ENCODE measurements around the gene TACC3.
A peak's percentile ranks its signal among the peaks of the same experiment; 100 is the strongest.

TACC3 gene

GRCh38 chr4:1721003-1721665, at the start of gene TACC3, which contains the start of gene TMEM129:
Gene TACC3, plus strand, starts transcription at chr4:1721521. Its CDS starts 1,901 bp downstream, at chr4:1723422.
Gene TMEM129, minus strand, starts transcription at chr4:1721323. Its CDS starts 486 bp downstream, at chr4:1720837.
- Histone ChIP-seq H3K4me1 (ENCODE audit: control insufficient read depth, low read length) (peaks cover 75% of the 10 kb centered on the region), H3F3A (ENCODE audit: control insufficient read depth, insufficient read depth) (peaks cover 33% of the 10 kb centered on the region), H3K4me3 (ENCODE audit: low read length) (peak within 1 kb of the TSS; percentile 92), H4K20me1 (ENCODE audit: control insufficient read depth, insufficient read depth, low read depth, low read length) (peaks cover 26% of the 10 kb centered on the region), H3K27me3 (ENCODE audit: control insufficient read depth, low read length) (no peaks in the 10 kb centered on the region), H3K79me2 (ENCODE audit: control insufficient read depth, low read length) (peaks cover 89% of the 10 kb centered on the region), H3K9me3 (ENCODE audit: control insufficient read depth, insufficient read depth, low read length) (no peaks in the 10 kb centered on the region), H3K27ac (ENCODE audit: low read depth, low read length) (peak within 1 kb of the TSS; percentile 96), H3K36me3 (ENCODE audit: control insufficient read depth, low read length) (peaks cover 78% of the 10 kb centered on the region), H3K4me2 (ENCODE audit: low read length) (peak within 1 kb of the TSS; percentile 91), H3K9me2 (replicated peaks; ENCODE audit: control insufficient read depth, low read length) (no peaks in the 10 kb centered on the region)
- TF ChIP-seq EZH2phosphoT487 (IDR thresholded peaks at IDR 0.05; ENCODE audit: borderline replicate concordance, low read length) (no peak), CTCF (IDR thresholded peaks at IDR 0.05; ENCODE audit: low read depth, low read length, poor library complexity, severe bottlenecking) (no peak)

GRCh38 chr4:1673671-1674070, 47.6 kb upstream of the TACC3 start:
- no peaks in the 10 kb centered on the region for H3K9me2 ChIP-seq (replicated peaks; ENCODE audit: control insufficient read depth, low read length)
- H3K79me2 ChIP-seq (ENCODE audit: control insufficient read depth, low read length): no peaks in the 10 kb centered on the region
- no peaks in the 10 kb centered on the region for H3F3A ChIP-seq (ENCODE audit: control insufficient read depth, insufficient read depth)
- TF ChIP-seq CTCF (IDR thresholded peaks at IDR 0.05; ENCODE audit: low read depth, low read length, poor library complexity, severe bottlenecking): no peak
- H3K36me3 ChIP-seq (ENCODE audit: control insufficient read depth, low read length): no peaks in the 10 kb centered on the region
- H3K27ac ChIP-seq (ENCODE audit: low read depth, low read length): no peak overlapping the region
- H3K9me3 ChIP-seq (ENCODE audit: control insufficient read depth, insufficient read depth, low read length): no peaks in the 10 kb centered on the region
- no peaks in the 10 kb centered on the region for H3K4me1 ChIP-seq (ENCODE audit: control insufficient read depth, low read length)
- H4K20me1 ChIP-seq (ENCODE audit: control insufficient read depth, insufficient read depth, low read depth, low read length): no peaks in the 10 kb centered on the region
- no peak overlapping the region for H3K4me2 ChIP-seq (ENCODE audit: low read length)
- H3K27me3 ChIP-seq (ENCODE audit: control insufficient read depth, low read length): no peaks in the 10 kb centered on the region
- H3K4me3 ChIP-seq (ENCODE audit: low read length): no peak overlapping the region

- no peak for TF ChIP-seq CTCF (IDR thresholded peaks at IDR 0.05; ENCODE audit: low read depth, low read length, poor library complexity, severe bottlenecking)
- TF ChIP-seq EZH2phosphoT487 (IDR thresholded peaks at IDR 0.05; ENCODE audit: borderline replicate concordance, low read length): no peak
- no peaks in the 10 kb centered on the region for H3K4me1 ChIP-seq (ENCODE audit: control insufficient read depth, low read length)
These were observed 46.6 kb upstream of the TACC3 start for GRCh38 chr4:1674682-1675081.

More at GRCh38 chr4:1674682-1675081, 46.6 kb upstream of the TACC3 start:
- Histone ChIP-seq H3K4me2 (ENCODE audit: low read length) (no peak overlapping the region), H3K4me3 (ENCODE audit: low read length) (no peak overlapping the region), H3K27ac (ENCODE audit: low read depth, low read length) (no peak overlapping the region), H3K9me2 (replicated peaks; ENCODE audit: control insufficient read depth, low read length) (no peaks in the 10 kb centered on the region), H3K27me3 (ENCODE audit: control insufficient read depth, low read length) (no peaks in the 10 kb centered on the region), H3F3A (ENCODE audit: control insufficient read depth, insufficient read depth) (no peaks in the 10 kb centered on the region), H4K20me1 (ENCODE audit: control insufficient read depth, insufficient read depth, low read depth, low read length) (no peaks in the 10 kb centered on the region), H3K36me3 (ENCODE audit: control insufficient read depth, low read length) (no peaks in the 10 kb centered on the region), H3K79me2 (ENCODE audit: control insufficient read depth, low read length) (no peaks in the 10 kb centered on the region), H3K9me3 (ENCODE audit: control insufficient read depth, insufficient read depth, low read length) (no peaks in the 10 kb centered on the region)
